Fibroblast of skin of left biceps (primary cell): Measurements from ENCODE around the gene URM1.
"Not testable (repeated sequence)": the region's sequence is repeated elsewhere in the genome, so short reads cannot be mapped to it uniquely, and the experiment has no call there.

Source experiments
- DNase-seq, 2 experiments: peaks; one replicate each; pipeline ENCODE4 v3.0.0-alpha.2; 2013; ENCODE audit warnings: low read depth in 2 of 2

The URM1 gene

DNA sequence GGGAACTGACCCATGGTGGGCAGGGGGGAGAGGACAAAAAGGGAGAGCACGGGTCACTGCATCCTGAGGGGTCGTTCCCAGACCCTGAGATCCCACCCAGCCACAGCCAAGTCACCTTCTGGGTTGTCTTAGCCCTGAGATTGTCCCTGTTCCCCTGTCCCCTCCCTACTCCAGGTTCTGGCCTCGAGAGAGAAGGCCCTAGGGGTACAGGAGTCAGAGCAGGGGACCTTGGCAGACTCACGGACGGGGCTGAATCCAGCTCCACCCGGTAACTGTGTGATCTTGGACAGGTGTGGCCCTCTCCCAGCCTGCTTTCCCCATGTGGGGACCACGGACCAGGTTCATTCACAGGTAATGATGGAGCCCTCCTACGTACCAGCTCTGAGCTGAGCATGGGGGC, 38.3 kb downstream of the URM1 start:
- no peak for DNase-seq

DNA sequence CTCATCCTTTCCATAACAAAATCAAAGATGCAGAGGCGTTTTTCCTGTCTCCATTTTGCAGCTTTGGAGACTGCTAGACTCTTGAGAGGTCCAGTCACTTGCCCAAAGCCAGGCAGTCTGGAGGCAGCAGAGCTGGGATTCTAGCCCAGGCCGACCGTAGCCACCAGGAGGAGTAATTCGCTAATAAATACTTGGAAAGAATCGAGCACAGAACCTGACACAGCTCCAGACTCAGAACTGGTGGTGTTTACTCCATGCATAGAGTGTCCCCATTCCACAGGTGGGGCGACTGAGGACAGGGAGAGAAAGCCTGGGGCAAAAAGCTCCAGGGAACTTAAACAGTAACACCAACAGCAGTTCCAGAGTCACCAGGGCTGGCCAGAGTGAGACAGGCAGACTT, 38.8 kb downstream of the URM1 start:
- DNase-seq: no peak

DNA sequence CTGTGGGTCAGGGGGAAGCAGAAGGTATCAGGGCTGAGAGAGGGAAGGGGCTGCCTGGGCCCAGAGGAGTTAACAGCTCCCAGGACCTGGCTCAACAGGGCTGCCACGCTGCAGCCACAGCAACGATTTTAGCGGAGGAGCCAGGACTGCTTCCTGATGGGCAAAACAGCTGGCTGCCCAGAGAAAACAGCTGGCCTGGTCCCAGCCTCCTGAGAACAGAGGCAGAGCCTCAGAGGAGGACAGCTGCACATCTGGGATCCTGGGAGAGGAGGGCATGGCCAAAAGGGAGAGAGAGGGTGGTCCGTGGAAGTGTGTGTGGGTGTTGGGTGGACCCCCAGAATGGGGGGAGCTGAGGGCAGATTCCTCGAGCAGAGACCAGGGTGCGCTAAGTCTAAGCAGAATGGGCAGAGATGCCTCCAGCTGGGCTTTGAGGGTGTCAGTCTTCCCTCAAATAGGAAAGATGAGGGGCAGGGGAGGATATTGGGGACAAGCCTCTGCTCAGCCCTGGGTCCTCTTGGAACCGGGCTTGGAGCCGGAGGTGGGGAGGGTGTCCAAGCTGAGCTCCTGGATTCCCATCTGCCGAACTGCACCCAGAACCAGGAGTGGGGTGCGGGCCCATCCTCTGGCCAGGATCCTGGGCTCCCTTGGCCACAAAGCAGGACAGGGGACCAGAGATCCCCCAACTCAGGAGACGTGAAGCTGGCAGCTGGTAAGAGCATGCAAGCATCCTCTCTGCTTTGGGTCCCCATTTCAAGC, 40.4 kb downstream of the URM1 start:
- DNase-seq: no peak

DNA sequence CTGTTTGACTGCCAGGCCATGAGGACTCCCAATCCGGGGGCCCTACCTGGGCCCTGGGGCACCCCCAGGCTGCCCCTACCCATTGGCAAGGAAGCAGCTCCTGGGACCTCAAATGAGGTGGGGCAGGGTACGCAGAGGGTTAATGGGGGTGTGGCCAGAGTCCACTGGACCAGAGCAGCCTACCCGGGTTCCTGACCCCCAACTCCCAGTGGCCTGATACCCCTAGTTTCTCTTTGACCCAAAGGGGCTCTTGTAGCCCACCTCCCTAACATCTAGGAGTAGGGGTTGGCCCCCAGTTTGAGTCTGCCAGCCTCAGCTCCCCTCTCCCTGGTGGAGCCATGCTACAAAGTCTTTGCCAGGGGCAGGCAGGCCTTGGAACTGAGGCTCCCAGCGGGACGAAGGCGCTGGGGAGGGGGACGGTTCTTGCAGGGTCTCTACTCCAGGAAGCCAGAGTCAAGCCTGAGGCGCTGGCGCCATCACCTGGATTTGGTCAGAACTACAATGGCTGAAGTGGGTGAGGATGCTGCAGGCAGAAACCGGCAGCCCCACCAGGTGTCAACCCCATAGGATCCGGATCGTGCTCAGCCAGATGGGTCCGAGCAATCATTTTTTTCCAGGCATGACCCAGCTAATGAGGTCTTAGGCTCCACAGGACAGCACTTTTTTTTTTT, 41.1 kb downstream of the URM1 start:
- DNase-seq: no peak

DNA sequence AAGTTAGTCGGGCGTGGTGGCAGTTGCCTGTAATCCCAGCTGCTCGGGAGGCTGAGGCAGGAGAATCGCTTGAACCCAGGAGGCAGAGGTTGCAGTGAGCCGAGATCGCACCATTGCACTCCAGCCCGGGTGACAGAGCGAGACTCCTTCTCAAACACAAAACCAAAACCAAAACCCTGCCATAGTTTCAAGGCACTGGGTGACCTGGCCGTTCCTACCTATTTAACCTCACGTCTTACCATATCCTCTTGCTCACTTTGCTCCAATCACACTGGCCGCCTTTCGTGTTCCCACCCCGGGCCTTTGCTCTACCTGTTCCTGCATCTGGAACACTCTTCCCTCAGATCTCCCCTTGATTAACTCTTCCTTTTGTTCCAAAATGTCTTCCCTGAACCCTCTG, 42.6 kb downstream of the URM1 start:
- not testable (repeated sequence) for DNase-seq

DNA sequence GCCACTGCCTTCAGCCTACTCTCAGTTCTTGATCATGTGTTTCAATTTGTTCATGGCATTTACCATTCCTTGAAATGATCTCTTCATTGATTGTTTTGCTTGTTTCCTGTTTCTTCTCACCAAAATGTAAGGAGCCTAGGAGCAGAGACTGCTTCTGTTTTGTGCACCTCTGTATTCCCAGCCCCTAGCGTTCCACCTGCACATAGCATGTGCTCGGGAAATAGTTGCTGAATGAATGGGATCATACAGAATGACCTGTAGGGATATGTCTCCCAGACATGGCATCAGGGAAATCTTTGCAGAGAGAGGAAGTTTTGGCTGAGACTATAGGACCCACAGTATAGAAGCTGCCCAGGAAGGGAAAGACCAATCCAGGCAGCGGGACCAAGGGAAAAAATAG, 43.3 kb downstream of the URM1 start:
- no peak for DNase-seq

DNA sequence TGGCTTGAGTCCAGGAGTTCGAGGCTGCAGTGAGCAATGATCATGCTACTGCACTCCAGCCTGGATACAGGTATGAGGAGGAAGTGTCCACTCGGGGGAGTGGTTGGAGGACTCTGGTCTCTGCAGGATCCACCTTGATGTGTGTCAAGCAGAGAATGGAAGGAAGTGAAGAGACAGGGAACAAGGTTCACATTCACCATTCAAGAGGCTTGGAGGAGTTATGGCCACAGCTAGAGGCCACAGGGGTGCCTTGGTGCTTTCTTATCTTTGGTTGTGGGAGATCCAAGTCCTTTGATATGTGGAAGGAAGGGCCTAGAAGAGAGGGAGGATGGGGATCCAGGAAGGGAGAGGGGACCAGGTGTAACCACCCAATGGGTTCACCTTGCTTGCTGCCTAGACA, 44.1 kb downstream of the URM1 start:
- no peak for DNase-seq

DNA sequence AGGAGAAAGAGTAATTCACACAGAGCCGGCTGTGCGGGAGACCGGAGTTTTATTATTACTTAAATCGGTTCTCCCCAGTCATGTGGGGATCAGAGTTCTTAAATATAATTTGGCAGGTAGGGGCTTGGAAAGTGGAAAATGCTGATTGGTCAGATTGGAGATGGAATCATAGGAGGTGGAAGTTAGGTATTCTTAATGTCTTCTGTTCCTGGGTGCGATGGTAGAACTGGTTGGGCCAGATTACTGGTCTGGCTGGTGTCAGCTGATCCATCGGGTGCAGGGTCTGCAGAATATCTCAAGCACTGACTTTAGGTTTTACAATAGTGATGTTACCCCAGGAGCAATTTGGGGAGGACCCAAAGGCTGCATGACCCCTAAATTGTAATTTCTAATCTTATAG, 44.8 kb downstream of the URM1 start:
- DNase-seq: no peak

DNA sequence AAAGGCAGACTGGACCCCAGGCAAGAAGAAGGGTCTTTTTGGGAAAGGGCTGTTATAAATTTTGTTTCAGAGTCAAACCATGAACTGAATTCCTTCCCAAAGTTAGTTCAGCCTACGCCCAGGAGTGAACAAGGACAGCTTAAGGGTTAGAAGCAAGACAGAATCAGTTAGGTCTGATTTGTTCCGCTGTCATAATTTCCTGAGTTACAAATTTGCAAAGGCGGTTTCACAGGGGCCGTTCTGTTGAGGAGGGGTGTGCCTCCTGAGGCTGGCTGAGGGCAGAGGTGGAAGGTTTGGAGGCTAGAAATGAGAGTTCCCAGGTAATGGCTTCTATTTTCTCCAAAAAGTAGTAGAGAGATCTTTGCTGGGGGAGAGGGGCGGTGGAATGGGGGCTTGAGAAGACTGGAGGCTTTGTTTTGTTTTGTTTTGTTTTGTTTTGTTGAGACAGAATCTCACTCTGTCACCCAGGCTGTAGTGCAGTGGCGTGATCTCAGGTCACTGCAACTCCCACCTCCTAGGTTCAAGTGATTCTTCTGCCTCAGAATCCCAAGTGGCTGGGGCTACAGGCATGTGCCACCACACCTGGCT, 45.4 kb downstream of the URM1 start:
- no peak for DNase-seq

DNA sequence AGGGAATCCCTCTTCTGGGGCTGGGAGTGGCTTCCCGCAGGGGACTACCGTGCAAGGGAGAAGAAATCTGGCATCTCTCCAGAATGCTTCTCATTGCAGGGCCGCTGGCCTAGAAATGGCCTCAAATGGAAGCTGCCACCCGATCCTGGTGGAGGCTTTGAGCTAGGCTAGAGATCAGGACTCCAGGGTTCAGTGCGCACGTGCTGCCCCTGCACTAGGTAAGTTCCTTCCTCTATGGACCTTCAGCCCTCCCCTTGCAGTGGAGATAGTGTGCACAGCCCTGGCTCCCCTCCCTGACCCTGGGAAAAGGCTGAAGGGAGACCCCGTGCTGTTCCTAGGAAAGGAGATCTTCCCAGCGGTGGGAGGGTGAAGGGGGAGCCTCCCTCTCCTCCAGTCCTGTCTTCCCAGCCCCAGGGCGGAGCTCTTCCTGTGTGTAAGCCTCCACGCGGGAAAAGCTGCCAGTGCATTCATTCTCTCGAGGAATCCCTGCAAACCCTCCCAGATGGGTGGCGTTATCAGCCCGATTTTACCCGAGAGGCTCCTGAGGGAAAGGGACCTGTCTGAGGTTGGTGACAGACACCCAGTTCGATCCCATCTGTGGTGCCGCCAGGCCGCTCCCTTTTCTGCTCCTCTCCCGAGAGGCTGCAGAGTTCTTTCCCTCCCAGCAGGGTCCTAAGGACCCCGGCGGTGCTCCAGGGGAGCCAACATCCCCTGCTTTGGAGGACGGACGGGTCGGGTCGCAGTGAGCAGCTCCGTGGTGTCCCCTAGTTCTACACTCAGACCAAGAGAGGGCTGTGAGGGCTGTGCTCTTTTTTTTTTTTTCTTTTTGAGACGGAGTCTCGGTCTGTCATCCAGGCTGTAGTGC, 48.1 kb downstream of the URM1 start:
- DNase-seq: no peak

DNA sequence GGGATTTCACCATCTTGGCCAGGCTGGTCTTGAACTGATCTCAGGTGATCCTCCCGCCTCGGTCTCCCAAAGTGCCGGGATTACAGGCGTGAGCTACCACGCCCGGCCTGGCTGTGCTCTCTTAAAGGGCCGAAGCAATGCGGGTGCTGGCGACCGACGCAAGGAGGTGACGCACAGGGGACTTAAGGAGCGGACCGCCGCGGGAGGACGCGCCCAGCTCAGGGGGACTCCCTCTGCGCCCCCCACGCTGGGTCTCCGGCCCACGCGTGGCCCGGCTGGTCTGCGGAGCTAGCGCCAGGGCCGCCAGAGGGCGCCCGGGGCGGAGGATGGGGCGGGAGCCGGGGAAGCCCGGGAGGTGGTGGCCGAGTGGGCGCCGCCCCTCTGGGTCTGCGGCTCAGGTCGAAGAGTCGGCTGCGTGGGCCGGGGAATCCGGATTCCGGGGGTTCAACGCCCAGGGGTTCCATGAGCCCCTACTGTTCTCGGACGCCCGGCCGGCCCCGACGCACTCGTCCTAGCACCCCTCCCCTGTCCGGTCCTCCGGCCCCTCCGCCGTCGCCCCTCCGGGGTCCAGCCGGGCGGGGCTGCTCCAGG, 49.0 kb downstream of the URM1 start:
- DNase-seq: no peak

DNA sequence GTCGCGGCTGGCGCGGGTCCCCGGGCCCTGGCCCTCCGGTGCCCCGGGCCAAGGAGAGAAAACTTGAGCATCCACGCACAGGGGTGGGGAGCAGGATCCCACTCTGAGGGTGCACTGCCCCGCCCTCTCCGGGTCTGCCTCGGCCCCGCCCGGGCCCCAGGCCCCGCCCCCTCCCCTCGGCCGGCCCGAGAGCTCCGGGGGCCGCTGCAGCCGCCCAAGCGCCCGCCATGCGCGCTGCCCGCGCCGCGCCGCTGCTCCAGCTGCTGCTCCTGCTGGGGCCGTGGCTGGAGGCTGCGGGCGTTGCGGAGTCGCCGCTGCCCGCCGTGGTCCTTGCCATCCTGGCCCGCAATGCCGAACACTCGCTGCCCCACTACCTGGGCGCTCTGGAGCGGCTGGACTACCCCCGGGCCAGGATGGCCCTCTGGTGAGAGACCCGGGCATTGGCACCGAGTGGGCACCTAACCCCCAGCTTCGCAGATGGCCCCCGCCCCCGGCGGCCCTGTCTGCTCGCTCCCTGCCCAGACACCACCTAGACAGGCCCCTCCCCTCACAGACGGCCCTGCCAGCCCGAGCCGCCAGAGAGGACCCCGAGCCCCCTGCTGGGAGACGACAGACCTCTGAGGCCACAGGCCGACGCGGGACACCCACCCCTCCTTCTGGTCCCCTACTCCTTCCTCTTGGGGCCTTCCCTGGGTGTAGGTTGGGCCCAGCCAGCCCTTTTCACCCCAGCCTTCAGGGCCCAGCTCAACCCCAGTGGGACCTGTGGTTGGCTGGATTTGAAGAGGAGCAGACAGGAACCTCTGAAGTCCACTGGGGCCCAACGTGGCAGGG, 49.7 kb downstream of the URM1 start, which contains the start of gene CERCAM:
Gene CERCAM, plus strand, starts transcription at position 207 of the 831 bp plus-strand sequence. Its CDS starts 21 bp downstream, at position 228.
- no peak for DNase-seq

DNA sequence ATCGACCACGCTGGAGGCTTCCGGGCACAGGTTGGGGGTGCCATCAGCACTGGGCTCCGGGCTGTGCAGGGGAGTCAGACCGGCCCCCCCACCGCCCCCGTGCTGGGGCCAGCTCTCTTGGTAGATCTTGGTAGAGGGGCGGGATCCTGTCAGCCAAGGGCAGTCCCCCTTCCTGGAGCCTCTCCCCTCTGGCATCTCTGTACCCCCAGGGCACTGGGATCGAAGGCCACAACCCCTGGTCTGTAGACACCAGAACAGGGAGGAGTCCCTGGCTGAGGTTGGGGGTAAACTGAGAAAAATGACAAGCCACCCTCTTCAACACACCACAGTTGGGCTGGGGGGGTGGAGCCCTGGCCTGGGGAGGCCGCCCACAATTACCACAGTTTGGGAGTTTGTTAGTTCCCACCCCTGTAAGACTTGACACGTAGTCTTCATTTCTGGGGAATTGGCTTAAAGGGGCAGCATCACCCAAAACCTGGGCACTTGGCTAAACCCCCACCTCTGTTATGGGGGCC, 50.4 kb downstream of the URM1 start:
- DNase-seq: no peak

DNA sequence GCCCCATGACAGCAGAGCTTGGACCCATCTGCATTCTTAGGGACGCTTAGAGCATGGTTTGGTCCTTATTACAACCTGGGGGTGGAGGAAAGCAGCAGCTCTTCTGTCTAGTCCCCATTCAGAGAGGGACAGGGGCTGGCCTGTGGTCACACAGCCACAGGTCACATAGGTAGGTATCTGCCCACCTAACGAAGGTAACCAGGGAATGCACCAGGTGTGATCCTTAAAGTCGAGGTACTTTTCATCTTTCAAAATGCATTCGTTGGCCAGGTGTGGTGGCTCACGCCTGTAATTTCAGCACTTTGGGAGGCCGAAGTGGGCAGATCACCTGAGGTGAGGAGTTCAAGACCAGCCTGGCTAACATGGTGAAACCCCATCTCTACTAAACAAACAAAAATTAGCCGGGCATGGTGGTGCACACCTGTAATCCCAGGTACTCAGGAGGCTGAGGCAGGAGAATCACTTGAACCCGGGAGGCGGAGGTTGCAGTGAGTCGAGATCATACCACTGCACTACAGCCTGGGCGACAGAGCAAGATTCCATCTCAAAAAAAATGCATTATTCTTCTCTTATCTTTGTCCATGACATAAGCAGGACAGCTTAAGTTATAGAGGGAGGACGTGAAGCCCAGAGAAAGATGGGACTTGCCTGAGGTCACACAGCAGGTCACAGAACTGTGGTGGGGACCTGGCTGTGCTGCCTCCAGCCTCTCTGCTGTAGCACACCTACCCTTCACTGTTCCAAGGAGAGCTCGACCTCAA, 51.0 kb downstream of the URM1 start:
- not testable (repeated sequence) for DNase-seq

DNA sequence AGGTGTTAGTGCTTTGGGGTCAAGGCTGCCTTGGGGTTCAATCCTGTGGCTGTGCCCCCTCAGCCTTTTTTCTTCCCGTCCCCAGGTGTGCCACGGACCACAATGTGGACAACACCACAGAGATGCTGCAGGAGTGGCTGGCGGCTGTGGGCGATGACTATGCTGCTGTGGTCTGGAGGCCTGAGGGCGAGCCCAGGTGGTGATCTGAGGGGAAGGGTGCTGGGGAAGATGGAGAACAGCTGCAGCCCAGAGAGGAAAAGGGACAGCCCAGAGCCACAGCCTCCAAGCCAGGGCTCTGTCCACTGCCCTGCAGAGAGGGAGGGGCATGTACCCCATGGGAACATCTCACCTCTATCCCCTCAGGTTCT, 51.6 kb downstream of the URM1 start:
- no peak for DNase-seq

DNA sequence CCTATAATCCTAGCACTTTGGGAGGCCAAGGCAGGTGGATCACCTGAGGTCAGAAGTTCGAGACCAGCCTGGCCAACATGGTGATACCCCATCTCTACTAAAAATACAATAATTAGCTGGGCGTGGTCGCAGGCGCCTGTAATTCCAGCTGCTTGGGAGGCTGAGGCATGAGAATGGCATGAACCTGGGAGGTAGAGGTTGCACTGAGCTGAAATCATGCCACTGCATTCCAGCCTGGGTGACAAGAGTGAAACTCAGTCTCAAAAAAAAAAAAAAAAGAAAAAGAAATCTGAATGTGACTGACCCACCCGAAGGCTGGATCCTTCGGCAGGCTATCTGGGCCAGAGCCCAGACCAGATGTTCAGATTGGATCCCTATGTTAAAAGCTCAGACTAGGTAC, 52.2 kb downstream of the URM1 start:
- not testable (repeated sequence) for DNase-seq

DNA sequence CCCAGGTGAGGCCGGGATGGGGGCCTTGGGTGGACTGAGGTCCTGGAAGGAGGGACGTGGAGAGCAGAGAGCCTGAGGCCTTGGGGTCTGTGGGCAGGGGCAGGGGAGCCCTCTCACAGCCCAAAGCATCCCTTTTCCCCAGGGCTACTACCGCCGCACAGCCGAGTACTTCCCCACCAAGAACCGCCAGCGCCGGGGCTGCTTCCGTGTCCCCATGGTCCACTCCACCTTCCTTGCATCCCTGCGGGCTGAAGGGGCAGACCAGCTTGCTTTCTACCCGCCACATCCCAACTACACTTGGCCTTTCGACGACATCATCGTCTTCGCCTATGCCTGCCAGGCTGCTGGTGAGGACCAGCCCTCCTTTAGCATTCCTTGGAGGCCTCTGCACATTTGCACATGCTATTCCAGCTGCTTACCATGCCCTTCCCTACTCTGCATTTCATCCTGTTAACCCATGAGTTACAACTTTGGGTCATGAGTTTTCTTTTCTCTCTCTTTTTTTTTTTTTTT, 53.1 kb downstream of the URM1 start:
- no peak for DNase-seq

DNA sequence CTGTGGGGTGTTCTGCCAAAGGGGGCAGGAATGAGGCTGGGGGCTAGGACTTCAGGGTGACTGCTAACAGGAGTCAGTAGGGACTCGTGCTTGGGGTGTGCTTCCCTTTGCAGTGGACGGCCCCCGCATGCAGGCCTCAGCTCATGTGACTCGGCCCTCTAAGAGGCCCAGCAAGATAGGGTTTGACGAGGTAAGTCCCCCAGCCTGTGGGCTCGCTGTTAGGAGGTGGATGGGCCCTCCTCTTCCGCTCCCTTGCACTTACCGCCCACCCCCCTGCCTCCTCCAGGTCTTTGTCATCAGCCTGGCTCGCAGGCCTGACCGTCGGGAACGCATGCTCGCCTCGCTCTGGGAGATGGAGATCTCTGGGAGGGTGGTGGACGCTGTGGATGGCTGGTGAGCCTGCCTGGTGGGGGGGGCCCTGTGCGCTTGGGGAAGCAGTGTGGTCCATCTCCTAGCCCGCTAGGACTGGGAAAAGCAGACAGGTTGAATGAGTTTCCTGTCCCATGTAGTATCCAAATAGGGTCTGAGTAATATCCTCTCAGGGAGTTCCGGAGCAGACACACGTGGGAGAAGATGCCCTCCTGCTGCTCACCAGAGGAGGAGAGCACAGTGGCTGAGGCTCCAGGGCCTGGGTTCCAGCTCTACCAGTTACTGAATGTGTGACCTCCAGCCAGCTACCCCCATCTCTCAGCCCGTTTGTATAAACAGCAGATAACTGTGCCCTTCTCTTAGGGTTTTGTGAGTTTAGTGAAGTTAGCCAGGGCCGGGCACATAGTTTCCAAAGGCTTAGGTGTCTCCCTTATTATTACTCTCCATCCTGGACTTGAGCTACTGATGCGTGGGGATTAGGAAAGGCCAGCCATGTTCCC, 57.7 kb downstream of the URM1 start:
- no peak for DNase-seq
